ENCODE results near the gene ITGB3BP. TPM values are rescaled to one million over a fixed set of nuclear protein-coding genes. Genes with fewer than 3 reads are reported as not detected.

ITGB3BP gene
- total RNA-seq, 1 donor from 2014 or later: 12.7 TPM

DNA sequence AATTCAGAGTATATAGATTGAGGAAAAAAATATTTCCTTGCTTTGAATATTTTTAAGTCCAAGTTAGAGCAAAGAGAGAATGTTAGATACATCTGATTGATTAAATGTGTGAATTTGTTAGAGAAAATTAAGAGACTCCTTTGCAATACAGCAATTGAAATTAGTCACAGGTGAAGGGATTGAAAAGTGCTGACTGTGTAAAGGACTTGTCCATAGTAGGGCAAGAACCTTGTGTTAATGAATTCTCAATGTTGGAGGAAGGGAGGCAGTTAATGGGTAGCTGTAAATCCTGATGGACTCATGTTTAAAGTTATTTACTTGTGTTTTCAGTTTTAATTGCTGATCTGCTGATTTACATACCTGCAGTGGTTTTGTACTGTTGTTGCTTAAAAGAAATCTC, 117.0 kb downstream of the ITGB3BP start:
- H3K27me3 Mint-ChIP-seq (ENCODE audit: low read depth): no peaks in the 10 kb centered on the region
- peaks cover 2% of the 10 kb centered on the region for H3K36me3 Mint-ChIP-seq (ENCODE audit: low read depth)
- no peak for DNase-seq (ENCODE audit: low spot score)
- TF ChIP-seq, protein P1, sequence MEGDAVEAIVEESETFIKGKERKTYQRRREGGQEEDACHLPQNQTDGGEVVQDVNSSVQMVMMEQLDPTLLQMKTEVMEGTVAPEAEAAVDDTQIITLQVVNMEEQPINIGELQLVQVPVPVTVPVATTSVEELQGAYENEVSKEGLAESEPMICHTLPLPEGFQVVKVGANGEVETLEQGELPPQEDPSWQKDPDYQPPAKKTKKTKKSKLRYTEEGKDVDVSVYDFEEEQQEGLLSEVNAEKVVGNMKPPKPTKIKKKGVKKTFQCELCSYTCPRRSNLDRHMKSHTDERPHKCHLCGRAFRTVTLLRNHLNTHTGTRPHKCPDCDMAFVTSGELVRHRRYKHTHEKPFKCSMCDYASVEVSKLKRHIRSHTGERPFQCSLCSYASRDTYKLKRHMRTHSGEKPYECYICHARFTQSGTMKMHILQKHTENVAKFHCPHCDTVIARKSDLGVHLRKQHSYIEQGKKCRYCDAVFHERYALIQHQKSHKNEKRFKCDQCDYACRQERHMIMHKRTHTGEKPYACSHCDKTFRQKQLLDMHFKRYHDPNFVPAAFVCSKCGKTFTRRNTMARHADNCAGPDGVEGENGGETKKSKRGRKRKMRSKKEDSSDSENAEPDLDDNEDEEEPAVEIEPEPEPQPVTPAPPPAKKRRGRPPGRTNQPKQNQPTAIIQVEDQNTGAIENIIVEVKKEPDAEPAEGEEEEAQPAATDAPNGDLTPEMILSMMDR (IDR thresholded peaks at IDR 0.05): no peak
- H3K9me3 Mint-ChIP-seq (ENCODE audit: low read depth): no peaks in the 10 kb centered on the region
- H3K27ac Mint-ChIP-seq (ENCODE audit: unreplicated experiment): no peak overlapping the region
- H3K4me1 Mint-ChIP-seq (ENCODE audit: low read depth): peaks cover 11% of the 10 kb centered on the region
- no peak overlapping the region for H3K4me3 Mint-ChIP-seq (ENCODE audit: unreplicated experiment)

DNA sequence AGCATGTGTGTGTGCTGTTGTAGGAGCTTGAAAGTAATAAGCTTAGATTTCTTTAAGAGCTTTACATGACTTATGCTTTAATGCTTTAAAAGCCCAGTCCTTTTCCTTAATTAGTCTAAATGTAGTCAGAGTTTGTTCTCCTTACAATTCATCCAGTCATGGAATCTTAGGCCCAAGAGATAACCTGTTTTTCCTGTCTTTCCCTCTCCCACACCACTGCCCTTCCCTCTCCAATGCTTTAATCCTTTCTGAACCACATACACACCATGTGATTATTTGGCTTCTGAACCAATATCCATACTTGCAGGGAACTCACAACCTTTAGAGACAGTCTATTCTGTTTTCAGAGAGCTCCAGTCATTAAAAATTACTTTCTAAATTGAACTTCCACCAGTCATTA, 118.0 kb downstream of the ITGB3BP start:
- TF ChIP-seq, protein P1 (IDR thresholded peaks at IDR 0.05): no peak
- Mint-ChIP-seq H3K9me3 (ENCODE audit: low read depth) (no peaks in the 10 kb centered on the region), H3K27me3 (ENCODE audit: low read depth) (no peaks in the 10 kb centered on the region), H3K4me1 (ENCODE audit: low read depth) (peaks cover 10% of the 10 kb centered on the region), H3K27ac (ENCODE audit: unreplicated experiment) (no peak overlapping the region), H3K4me3 (ENCODE audit: unreplicated experiment) (no peak overlapping the region), H3K36me3 (ENCODE audit: low read depth) (peaks cover 2% of the 10 kb centered on the region)
- no peak for DNase-seq (ENCODE audit: low spot score)

DNA sequence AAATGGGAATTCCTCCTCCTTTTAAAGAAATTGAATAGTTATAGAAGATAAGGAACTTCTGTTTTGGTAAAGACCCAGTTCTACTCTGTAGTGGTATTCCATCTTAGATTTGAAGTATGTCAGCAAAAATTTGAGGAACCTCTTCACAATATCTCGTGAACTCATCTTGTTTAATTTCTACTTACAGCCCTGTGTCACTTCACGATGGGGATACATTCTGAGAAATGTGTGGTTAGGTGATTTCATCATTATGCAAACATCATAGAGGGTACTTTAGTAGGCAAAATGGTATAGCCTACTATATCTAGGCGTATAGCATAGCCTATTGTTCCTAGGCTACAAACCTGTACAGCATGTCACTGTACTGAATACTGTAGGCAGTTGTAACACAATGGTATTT, 119.6 kb downstream of the ITGB3BP start:
- no peaks in the 10 kb centered on the region for H3K27me3 Mint-ChIP-seq (ENCODE audit: low read depth)
- DNase-seq (ENCODE audit: low spot score): no peak
- TF ChIP-seq, protein P1 (IDR thresholded peaks at IDR 0.05): no peak
- H3K27ac Mint-ChIP-seq (ENCODE audit: unreplicated experiment): no peak overlapping the region
- peaks cover 7% of the 10 kb centered on the region for H3K4me1 Mint-ChIP-seq (ENCODE audit: low read depth)
- H3K9me3 Mint-ChIP-seq (ENCODE audit: low read depth): peaks cover 3% of the 10 kb centered on the region
- H3K36me3 Mint-ChIP-seq (ENCODE audit: low read depth): peaks cover 2% of the 10 kb centered on the region
- H3K4me3 Mint-ChIP-seq (ENCODE audit: unreplicated experiment): no peak overlapping the region

DNA sequence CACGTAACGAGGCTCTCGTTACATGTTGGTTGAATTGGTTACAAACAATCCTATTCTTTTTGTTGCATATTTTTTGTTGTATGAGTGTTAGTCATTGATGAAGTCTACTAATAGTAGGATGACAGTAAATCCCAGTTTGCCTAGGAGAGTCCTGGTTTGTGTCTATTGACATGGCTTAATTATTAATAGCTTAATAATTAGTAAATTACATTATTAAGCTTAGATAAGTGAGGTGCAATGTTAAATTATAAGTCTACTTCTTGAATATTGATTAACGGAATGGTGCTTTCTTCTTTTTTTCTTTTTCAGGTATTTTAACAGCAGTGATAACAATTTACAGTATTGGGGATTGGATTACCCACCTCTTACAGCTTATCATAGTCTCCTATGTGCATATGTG, 121.1 kb downstream of the ITGB3BP start:
- Mint-ChIP-seq H3K27me3 (ENCODE audit: low read depth) (no peaks in the 10 kb centered on the region), H3K27ac (ENCODE audit: unreplicated experiment) (no peak overlapping the region), H3K4me3 (ENCODE audit: unreplicated experiment) (no peak overlapping the region), H3K36me3 (ENCODE audit: low read depth) (peaks cover 2% of the 10 kb centered on the region), H3K4me1 (ENCODE audit: low read depth) (no peaks in the 10 kb centered on the region), H3K9me3 (ENCODE audit: low read depth) (peaks cover 3% of the 10 kb centered on the region)
- no peak for DNase-seq (ENCODE audit: low spot score)
- TF ChIP-seq, protein P1 (IDR thresholded peaks at IDR 0.05): no peak

Other genes with a start within 250 kb of the ITGB3BP start
- not detected in 3 replicates for gene FOXD3, start 200.7 kb downstream of the ITGB3BP start, total RNA-seq
- 7.5 to 11.6 TPM (median 8.5 TPM) in 3 replicates for gene ALG6, start 155.6 kb downstream of the ITGB3BP start, total RNA-seq
- 3.8 to 8.9 TPM (median 4.1 TPM) in 3 replicates for gene EFCAB7, start 300 bp upstream of the ITGB3BP start, total RNA-seq
- gene PGM1, start 70.2 kb upstream of the ITGB3BP start, total RNA-seq: 96.9 to 111 TPM (median 104 TPM) in 3 replicates